CMK (cell line): ENCODE results near the gene ZFYVE28.
"Not testable (repeated sequence)": the region's sequence is repeated elsewhere in the genome, so short reads cannot be mapped to it uniquely, and the experiment has no call there.

ENCODE experiments used
- DNase-seq: peaks from one replicate; pipeline ENCODE4 v3.0.0-alpha.2; 2010; ENCODE audit warnings: low read depth

ZFYVE28 gene

GRCh38 chr4:2289311-2289954 lies 129.0 kb downstream of the ZFYVE28 start:
- DNase-seq = no peak

- DNase-seq = no peak
Observed at GRCh38 chr4:2288051-2288541, 130.3 kb downstream of the ZFYVE28 start.

- no peak for DNase-seq
Observed at GRCh38 chr4:2287594-2287915, 130.9 kb downstream of the ZFYVE28 start.

- DNase-seq = no peak
Observed at GRCh38 chr4:2286904-2287593, 131.4 kb downstream of the ZFYVE28 start.

GRCh38 chr4:2285613-2286381 lies 132.6 kb downstream of the ZFYVE28 start:
- no peak for DNase-seq

- DNase-seq = no peak
Observed at GRCh38 chr4:2284934-2285612, 133.4 kb downstream of the ZFYVE28 start.

GRCh38 chr4:2284161-2284933 lies 134.1 kb downstream of the ZFYVE28 start:
- no peak for DNase-seq

- DNase-seq = no peak
Observed at GRCh38 chr4:2283199-2283711, 135.2 kb downstream of the ZFYVE28 start.

GRCh38 chr4:2281575-2282343 lies 136.7 kb downstream of the ZFYVE28 start:
- no peak for DNase-seq

GRCh38 chr4:2280531-2281300 lies 137.7 kb downstream of the ZFYVE28 start:
- DNase-seq = no peak

- no peak for DNase-seq
Observed at GRCh38 chr4:2277956-2278355, 140.5 kb downstream of the ZFYVE28 start.

GRCh38 chr4:2276581-2277325 lies 141.7 kb downstream of the ZFYVE28 start:
- DNase-seq = no peak

- DNase-seq = no peak
Observed at GRCh38 chr4:2275546-2276251, 142.7 kb downstream of the ZFYVE28 start.

GRCh38 chr4:2275044-2275397 lies 143.4 kb downstream of the ZFYVE28 start:
- DNase-seq = not testable (repeated sequence)

- DNase-seq = no peak
Observed at GRCh38 chr4:2274320-2275043, 144.0 kb downstream of the ZFYVE28 start.

GRCh38 chr4:2273657-2274319 lies 144.7 kb downstream of the ZFYVE28 start:
- no peak for DNase-seq

GRCh38 chr4:2273221-2273620 lies 145.2 kb downstream of the ZFYVE28 start:
- no peak for DNase-seq

GRCh38 chr4:2272828-2273120 lies 145.7 kb downstream of the ZFYVE28 start:
- no peak for DNase-seq
